Duodenal mucosa (tissue), 2 donors: ENCODE measurements around the gene COX6B2.

Source experiments
- H3K27ac ChIP-seq: one replicate; pipeline ENCODE4 v1.7.0; 2013; ENCODE audit warnings: low read depth, low read length
- H3K27me3 ChIP-seq, 2 donors: one replicate each; pipeline ENCODE4 v1.7.0; 2013; ENCODE audit warnings: low read length in 2 of 2, control low read depth in 1 of 2; ENCODE audit not compliant: insufficient read depth in 2 of 2, control insufficient read depth in 1 of 2
- H3K36me3 ChIP-seq, 2 donors: one replicate each; pipeline ENCODE4 v1.7.0; 2013; ENCODE audit warnings: low read length in 2 of 2, control low read depth in 1 of 2; ENCODE audit not compliant: insufficient read depth in 2 of 2, control insufficient read depth in 1 of 2
- H3K4me1 ChIP-seq, 2 donors: one replicate each; pipeline ENCODE4 v1.7.0; 2013; ENCODE audit warnings: low read length in 2 of 2, control low read depth in 1 of 2; ENCODE audit not compliant: insufficient read depth in 2 of 2, control insufficient read depth in 1 of 2
- H3K4me3 ChIP-seq, 2 donors: one replicate each; pipeline ENCODE4 v1.7.0; 2013; ENCODE audit warnings: low read length in 2 of 2, low read depth in 1 of 2
- H3K9ac ChIP-seq, 2 donors: one replicate each; pipeline ENCODE4 v1.7.0; 2013; ENCODE audit warnings: low read length in 2 of 2, low read depth in 1 of 2
- H3K9me3 ChIP-seq, 2 donors: one replicate each; pipeline ENCODE4 v1.7.0; 2013; ENCODE audit warnings: low read length in 2 of 2, control low read depth in 1 of 2; ENCODE audit not compliant: control insufficient read depth in 1 of 2

The COX6B2 gene

DNA sequence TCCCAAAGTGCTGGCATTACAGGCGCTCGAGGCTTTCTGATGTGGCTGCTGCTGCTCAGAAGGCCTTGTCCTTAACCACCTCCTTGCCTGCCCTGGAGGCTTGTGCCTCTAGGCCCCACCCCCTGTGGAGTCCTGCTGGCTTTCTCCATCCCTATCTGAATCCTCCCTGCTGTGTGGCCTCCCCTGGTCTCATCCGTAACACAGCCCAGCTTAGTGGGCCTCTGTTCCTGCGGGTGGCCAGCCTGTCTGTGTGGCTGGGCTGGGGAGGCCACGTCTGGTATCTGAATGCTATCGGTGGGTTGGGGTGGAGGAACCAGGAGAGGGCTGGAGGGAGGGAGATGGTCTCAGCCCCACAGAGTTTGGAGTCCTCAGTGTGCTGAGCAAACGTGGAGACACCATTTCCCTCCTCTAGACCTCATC is 36.0 kb upstream of the COX6B2 start:
- H3K9ac ChIP-seq = no peak overlapping the region
- H3K27ac ChIP-seq = no peak overlapping the region
- no peaks in the 10 kb centered on the region for H3K9me3 ChIP-seq
- H3K4me3 ChIP-seq = no peak overlapping the region
- peaks cover 40 to 46% of the 10 kb centered on the region in 2 donors for H3K36me3 ChIP-seq
- H3K27me3 ChIP-seq = no peaks in the 10 kb centered on the region
- H3K4me1 ChIP-seq = peaks cover 29 to 30% of the 10 kb centered on the region in 2 donors

DNA sequence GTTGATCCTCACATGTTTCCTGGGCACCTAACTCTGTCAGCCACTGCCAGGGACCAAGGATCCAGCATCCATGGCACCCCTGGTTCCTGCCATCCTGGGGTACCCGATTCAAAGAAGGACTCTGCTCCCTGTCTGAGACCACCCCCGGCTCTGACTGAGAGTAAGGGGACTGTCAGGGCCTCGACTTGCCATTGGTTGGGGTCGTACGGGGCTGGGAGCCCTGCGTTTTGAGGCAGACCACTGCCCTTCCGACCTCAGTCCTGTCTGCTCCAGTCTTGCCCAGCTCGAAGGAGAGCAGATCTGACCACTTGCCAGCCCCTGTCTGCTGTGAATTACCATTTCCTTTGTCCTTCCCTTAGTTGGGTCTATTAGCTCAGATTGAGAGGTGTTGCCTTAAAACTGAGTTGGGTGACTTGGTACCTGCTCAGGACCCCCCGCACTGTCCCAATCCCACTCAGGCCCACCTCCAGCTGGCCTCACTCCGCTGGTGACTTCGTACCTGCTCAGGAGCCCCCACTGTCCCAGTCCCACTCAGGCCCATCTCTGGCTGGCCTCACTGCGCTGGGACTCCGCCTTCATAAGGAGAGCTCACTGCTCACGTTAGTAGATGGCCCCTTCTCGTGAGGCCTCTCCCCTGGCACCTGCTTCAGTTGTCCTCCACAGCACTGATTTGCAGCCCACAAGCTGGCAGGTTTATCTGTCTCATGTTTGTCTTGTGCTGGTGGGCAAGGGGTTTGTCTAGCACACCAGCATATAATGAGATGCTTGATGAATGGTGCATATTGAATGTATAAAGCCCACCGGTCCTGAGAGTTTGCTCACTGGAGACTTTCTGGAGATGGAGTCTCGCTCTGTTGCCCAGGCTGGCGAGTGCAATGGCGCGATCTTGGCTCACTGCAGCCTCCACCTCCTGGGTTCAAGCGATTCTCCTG is 35.1 kb upstream of the COX6B2 start:
- peaks cover 40 to 46% of the 10 kb centered on the region in 2 donors for H3K36me3 ChIP-seq
- no peak overlapping the region for H3K9ac ChIP-seq
- H3K9me3 ChIP-seq = no peaks in the 10 kb centered on the region
- no peak overlapping the region for H3K4me3 ChIP-seq
- H3K4me1 ChIP-seq = peaks cover 30 to 34% of the 10 kb centered on the region in 2 donors
- no peak overlapping the region for H3K27ac ChIP-seq
- H3K27me3 ChIP-seq = no peaks in the 10 kb centered on the region

DNA sequence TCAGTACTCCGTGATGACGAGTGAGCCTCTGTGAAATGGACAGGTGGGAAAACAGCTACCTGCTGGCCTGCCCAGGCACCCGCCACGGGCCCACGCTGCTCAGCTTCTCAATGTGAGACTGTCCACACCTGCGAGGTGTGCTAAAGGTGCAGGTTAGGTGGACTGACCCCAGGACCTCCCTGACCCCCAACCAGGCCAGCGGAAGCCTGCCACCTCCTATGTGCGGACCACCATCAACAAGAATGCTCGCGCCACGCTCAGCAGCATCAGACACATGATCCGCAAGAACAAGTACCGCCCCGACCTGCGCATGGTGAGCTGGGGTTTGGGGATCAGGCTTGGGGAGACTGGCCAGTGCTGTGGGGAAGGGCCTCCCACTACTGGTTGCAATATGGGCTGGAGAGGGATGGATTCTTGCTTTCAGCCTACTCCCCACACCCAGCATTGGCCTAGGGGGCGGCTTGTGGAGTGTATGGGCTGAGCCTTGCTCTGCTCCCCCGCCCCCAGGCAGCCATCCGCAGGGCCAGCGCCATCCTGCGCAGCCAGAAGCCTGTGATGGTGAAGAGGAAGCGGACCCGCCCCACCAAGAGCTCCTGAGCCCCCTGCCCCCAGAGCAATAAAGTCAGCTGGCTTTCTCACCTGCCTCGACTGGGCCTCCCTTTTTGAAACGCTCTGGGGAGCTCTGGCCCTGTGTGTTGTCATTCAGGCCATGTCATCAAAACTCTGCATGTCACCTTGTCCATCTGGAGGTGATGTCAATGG is 33.4 kb upstream of the COX6B2 start:
- H3K4me3 ChIP-seq = peak overlapping the region; percentile 84 to 99
- H3K36me3 ChIP-seq = peaks cover 40 to 46% of the 10 kb centered on the region in 2 donors
- peaks cover 36 to 43% of the 10 kb centered on the region in 2 donors for H3K4me1 ChIP-seq
- peak overlapping the region; percentile 88 to 94 for H3K9ac ChIP-seq
- no peak overlapping the region for H3K27ac ChIP-seq
- H3K9me3 ChIP-seq = no peaks in the 10 kb centered on the region
- H3K27me3 ChIP-seq = no peaks in the 10 kb centered on the region

DNA sequence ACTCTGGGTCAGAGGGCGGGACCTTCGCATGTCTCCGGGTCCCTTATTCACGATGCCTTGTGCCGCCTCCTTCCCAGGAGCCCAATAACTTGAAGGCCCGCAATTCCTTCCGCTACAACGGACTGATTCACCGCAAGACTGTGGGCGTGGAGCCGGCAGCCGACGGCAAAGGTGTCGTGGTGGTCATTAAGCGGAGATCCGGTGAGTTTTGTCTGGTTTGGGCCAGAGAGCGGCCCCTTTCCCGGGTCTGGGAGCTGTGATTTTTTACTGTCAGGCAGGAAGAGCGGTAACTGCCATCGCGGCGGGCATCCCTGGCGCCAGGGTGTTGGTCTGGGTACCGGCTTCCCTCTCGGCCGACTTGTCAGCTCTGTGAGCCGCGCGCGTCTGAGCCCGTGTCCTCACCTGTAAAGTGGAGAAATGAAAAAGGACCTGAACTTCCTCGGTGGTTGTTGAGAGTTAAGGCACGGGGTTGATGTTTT is 32.0 kb upstream of the COX6B2 start:
- H3K9me3 ChIP-seq = no peaks in the 10 kb centered on the region
- H3K36me3 ChIP-seq = peaks cover 38 to 46% of the 10 kb centered on the region in 2 donors
- H3K9ac ChIP-seq = peak overlapping the region; percentile 88 to 94
- no peaks in the 10 kb centered on the region for H3K27me3 ChIP-seq
- peaks cover 39 to 43% of the 10 kb centered on the region in 2 donors for H3K4me1 ChIP-seq
- peak overlapping the region; percentile 94 for H3K27ac ChIP-seq
- peak overlapping the region; percentile 84 to 99 for H3K4me3 ChIP-seq

DNA sequence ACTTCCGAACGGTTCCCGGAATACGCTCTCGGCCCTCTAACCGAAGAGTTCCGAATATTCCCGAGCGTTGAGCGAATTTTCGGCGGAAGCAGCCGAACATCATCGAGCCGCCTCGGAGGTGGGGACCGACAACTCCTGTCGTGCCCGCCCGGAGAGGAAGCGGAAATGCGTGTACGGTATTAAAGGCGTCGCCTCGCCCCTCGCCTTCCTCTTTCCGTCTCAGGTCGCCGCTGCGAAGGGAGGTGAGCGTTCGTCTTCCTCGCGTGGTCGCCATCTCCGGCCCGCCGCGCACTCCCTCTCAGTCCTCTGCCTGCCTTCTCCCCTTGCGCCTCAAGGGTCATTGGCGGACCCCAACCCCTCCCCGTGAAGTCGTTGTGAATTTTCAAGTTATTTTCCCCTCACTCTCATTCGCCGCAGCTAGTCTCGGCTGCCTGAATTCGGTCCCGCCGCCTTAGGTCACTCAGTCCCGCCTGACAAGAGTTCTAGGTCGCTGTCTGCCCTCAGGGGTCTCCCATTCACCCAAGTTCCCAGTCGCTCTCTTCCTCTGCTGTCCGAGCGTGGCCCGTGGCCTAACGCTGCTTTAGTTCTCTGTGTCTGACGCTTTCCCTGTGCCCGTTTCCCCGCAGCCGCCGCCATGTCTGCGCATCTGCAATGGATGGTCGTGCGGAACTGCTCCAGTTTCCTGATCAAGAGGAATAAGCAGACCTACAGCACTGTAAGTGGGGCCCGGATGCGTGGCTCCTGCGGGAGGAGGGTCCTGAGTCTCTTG is 31.4 kb upstream of the COX6B2 start, which contains the start of gene RPL28:
RPL28 (plus strand) TSS at position 209 of the 769 bp plus-strand sequence; CDS start at position 635, 426 bp downstream.
- no peaks in the 10 kb centered on the region for H3K27me3 ChIP-seq
- H3K27ac ChIP-seq = peak within 1 kb of the TSS; percentile 94
- peaks cover 39 to 43% of the 10 kb centered on the region in 2 donors for H3K4me1 ChIP-seq
- peak within 1 kb of the TSS; percentile 84 to 99 for H3K4me3 ChIP-seq
- peak within 1 kb of the TSS; percentile 88 to 94 for H3K9ac ChIP-seq
- H3K36me3 ChIP-seq = peaks cover 31 to 40% of the 10 kb centered on the region in 2 donors
- no peaks in the 10 kb centered on the region for H3K9me3 ChIP-seq

DNA sequence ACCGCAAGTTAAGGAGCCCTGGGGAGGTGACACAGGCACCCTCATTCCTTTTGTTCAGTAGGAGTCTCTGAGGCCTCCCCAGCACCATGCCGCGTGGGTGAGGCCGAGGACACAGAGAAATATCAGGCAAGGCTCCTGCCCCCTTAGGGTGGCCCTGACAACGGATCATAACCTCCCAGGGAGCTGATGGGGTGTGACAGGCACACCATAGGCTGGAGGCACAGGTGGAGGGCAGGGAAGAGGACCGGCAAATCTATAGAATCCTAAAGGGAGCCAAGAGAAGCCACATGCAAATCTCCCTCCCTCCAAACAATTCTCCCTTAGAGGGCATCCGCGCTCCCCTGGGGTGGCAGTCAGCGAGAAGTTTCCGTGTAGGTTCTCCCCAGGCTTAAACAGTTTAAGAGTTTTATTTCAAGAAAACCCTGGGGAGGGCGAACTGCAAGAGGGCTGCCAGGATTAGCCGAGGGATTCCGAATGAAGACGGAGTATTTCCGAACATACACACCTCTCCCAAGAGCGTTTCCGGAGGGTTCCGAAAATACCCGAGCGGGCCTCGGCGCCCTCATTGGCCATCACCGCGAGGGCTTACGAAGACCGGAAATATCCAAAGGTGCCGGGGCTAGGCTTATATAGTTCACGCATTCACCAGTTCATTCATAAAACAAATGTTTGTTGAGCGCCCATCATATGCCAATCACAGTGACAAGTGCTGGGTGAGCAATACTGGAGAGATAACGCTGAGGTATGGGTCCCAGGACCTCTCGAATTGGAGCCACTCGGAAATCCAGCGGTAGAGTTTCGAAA is 30.6 kb upstream of the COX6B2 start:
- no peaks in the 10 kb centered on the region for H3K27me3 ChIP-seq
- peaks cover 31 to 33% of the 10 kb centered on the region in 2 donors for H3K36me3 ChIP-seq
- no peaks in the 10 kb centered on the region for H3K9me3 ChIP-seq
- peak overlapping the region; percentile 78 to 99 for H3K4me3 ChIP-seq
- H3K9ac ChIP-seq = peak overlapping the region; percentile 82 to 94
- peak overlapping the region; percentile 94 for H3K27ac ChIP-seq
- H3K4me1 ChIP-seq = peaks cover 36 to 43% of the 10 kb centered on the region in 2 donors

DNA sequence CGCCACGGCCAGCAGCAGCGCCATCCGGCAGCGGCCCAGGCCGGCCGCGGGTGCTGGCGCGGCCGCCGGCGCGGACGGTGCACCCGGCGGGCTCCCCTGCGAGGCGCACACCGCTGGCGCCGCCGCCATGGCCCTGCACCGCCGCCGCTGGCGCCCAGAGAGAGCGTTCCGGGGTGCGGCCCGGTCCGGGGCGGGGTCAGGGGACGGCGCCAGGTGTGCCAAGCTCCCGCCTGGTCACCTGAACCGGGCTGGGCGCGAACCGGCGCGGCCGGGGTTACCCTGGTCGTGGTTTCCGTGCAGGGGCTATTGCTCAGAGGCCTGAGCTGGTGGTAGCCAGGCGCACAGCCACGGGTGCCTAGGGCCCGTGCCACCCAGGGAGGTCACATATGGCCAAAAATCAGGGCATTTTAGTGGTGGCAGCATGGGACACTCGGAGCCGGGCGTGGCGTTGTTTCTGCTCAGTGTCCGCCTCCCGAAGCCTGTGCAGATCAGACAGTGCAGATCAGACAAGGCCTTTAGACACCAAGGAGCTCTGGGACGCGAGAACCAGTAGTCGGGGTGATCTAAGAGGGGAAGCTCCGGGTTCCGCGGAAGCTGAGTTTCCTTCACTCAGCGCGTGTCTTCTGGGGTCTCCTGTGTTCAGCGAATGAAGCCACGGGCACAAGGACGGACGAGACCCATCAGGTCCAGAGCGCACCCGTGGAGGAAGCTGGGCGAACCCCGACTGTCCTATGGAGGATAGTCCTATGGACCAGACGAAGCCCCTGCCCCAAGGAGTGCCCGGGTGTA is 29.8 kb upstream of the COX6B2 start, which contains the start of gene TMEM238:
TMEM238 (minus strand) TSS at position 162 of the 789 bp plus-strand sequence; CDS start at position 129, 33 bp downstream.
- H3K27me3 ChIP-seq = no peaks in the 10 kb centered on the region
- H3K36me3 ChIP-seq = peaks cover 23 to 25% of the 10 kb centered on the region in 2 donors
- peaks cover 36 to 41% of the 10 kb centered on the region in 2 donors for H3K4me1 ChIP-seq
- H3K27ac ChIP-seq = peak within 1 kb of the TSS; percentile 94
- H3K9ac ChIP-seq = peak within 1 kb of the TSS; percentile 83 to 94
- peak within 1 kb of the TSS; percentile 79 to 99 for H3K4me3 ChIP-seq
- no peaks in the 10 kb centered on the region for H3K9me3 ChIP-seq

DNA sequence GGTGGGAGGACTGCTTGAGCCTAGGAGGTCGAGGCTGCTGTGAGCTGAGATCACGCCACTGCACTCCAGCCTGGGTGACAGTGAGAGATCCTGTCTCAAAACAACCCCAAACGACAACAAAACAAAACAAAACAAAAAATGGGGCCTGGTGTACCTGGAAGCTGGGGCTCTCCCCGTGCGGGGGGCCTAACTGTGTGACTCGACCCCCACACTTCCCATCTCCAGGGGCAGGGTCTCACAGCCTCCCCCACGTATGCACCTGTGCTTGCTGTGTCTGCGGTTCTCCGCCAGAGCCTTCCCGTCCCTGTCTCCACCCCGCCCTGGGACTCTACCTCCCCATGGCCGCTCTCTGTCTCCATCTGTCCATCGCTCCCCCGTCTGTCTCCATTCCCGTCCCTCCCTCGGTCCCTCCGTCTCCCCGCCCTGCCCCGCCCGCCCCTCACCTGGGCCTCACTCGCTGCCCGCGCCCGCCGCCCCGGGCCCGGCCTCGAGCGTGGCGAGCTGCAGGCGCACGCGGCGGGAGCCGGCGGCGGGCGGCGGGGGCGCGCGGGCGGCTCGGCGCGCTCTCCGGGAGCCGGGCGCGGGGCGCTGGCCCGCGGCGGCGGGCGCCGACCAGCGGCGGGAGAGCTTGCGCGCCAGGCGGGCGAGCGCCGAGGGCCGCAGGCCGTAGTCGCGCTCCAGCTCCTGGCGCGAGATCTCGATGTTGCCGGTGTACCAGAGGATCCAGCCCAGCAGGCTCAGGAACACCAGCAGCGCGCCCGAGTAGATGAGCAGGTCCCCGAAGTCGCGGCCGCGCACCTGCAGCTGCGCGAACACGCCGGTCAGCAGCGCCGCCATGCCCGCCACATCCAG is 29.0 kb upstream of the COX6B2 start:
- Histone ChIP-seq H3K4me1 (peaks cover 30 to 33% of the 10 kb centered on the region in 2 donors), H3K27me3 (no peaks in the 10 kb centered on the region), H3K9me3 (no peaks in the 10 kb centered on the region), H3K4me3 (peak overlapping the region; percentile 58 to 79), H3K36me3 (peaks cover 15 to 16% of the 10 kb centered on the region in 2 donors), H3K27ac (peak overlapping the region; percentile 83), H3K9ac (peak overlapping the region; percentile 83 to 94)
